HL-60 (cell line): ENCODE measurements around the gene ELL2.

Experiments
- POLR2AphosphoS5 ChIP-seq: IDR thresholded peaks from 2 replicates; pipeline ENCODE4 v1.6.1; 2012; ENCODE audit warnings: low read depth
- TF ChIP-seq, protein P1 (sequence below): IDR thresholded peaks from one replicate; pipeline ENCODE4 v1.5.1; 2011; ENCODE audit warnings: low read length, control low read depth, inconsistent platforms; ENCODE audit not compliant: insufficient read depth
- TF ChIP-seq, protein P2 (sequence below): IDR thresholded peaks from 2 replicates; pipeline ENCODE4 v1.6.1; 2012; ENCODE audit warnings: low read depth; ENCODE audit not compliant: insufficient replicate concordance

DNA sequence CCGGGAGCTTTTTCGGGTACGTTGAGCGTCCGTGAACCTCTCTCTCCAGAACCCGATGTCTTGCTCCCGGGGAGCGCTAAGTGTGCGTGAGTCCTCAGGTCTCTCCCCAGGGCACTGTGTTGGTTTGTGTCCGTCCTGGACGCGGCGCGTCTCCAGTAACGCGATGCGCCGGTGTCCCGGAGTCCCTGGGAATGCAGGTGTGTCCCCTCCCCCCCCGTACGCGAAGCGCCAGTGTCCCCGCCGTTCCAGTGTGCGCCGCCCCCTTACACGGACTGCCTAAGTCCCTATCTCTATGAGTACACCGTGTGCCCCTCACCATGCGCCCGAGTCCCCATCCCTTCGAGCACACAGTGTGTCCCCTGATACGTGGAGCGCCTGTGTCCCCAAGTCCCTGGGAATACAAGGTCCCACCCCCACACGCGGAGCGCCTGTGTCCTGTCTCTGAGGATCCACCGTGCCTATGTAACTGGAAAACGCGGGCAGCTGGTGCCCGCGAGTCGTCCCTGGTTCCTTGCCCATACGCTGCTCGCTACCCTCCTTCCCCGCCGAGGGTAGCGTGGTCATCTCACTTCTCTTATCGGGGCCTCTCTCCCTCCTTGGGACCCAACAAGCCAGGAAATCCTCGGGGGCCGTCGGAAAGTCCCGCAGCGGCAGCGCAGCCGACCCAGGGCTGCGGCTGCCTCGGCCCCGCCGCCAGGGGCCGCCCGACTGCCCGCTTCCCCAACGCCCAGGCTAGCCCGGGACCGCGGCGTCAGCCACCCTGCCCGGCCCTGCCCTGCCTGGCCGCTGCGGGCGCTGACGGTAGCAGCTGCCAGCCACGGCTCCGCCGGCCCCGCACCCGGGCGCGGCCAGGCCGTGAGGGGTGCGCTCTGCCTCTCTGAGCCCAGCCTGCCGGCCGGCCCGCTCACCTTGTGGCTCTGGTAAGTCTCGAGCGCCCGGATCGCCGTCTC, 709 bp downstream of the ELL2 start:
- TF ChIP-seq, protein P1, sequence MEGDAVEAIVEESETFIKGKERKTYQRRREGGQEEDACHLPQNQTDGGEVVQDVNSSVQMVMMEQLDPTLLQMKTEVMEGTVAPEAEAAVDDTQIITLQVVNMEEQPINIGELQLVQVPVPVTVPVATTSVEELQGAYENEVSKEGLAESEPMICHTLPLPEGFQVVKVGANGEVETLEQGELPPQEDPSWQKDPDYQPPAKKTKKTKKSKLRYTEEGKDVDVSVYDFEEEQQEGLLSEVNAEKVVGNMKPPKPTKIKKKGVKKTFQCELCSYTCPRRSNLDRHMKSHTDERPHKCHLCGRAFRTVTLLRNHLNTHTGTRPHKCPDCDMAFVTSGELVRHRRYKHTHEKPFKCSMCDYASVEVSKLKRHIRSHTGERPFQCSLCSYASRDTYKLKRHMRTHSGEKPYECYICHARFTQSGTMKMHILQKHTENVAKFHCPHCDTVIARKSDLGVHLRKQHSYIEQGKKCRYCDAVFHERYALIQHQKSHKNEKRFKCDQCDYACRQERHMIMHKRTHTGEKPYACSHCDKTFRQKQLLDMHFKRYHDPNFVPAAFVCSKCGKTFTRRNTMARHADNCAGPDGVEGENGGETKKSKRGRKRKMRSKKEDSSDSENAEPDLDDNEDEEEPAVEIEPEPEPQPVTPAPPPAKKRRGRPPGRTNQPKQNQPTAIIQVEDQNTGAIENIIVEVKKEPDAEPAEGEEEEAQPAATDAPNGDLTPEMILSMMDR = peak; percentile 32
- no peak for TF ChIP-seq POLR2AphosphoS5
- TF ChIP-seq, protein P2, sequence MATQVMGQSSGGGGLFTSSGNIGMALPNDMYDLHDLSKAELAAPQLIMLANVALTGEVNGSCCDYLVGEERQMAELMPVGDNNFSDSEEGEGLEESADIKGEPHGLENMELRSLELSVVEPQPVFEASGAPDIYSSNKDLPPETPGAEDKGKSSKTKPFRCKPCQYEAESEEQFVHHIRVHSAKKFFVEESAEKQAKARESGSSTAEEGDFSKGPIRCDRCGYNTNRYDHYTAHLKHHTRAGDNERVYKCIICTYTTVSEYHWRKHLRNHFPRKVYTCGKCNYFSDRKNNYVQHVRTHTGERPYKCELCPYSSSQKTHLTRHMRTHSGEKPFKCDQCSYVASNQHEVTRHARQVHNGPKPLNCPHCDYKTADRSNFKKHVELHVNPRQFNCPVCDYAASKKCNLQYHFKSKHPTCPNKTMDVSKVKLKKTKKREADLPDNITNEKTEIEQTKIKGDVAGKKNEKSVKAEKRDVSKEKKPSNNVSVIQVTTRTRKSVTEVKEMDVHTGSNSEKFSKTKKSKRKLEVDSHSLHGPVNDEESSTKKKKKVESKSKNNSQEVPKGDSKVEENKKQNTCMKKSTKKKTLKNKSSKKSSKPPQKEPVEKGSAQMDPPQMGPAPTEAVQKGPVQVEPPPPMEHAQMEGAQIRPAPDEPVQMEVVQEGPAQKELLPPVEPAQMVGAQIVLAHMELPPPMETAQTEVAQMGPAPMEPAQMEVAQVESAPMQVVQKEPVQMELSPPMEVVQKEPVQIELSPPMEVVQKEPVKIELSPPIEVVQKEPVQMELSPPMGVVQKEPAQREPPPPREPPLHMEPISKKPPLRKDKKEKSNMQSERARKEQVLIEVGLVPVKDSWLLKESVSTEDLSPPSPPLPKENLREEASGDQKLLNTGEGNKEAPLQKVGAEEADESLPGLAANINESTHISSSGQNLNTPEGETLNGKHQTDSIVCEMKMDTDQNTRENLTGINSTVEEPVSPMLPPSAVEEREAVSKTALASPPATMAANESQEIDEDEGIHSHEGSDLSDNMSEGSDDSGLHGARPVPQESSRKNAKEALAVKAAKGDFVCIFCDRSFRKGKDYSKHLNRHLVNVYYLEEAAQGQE = no peak
